Stomach smooth muscle (tissue), 2 donors: ENCODE results near the gene OR2AP1.
"Not testable (repeated sequence)": the region's sequence is repeated elsewhere in the genome, so short reads cannot be mapped to it uniquely, and the experiment has no call there.

Experiments used
- H3K27ac ChIP-seq: one replicate; pipeline ENCODE4 v1.7.0; 2013; ENCODE audit warnings: mild to moderate bottlenecking, low read length, inconsistent platforms
- H3K27me3 ChIP-seq, 2 donors: one replicate each; pipeline ENCODE4 v1.7.0; 2013; ENCODE audit warnings: low read length in 2 of 2; ENCODE audit not compliant: insufficient read depth in 2 of 2, control insufficient read depth in 1 of 2
- H3K36me3 ChIP-seq, 2 donors: one replicate each; pipeline ENCODE4 v1.7.0; 2013; ENCODE audit warnings: low read length in 2 of 2; ENCODE audit not compliant: control insufficient read depth in 2 of 2, insufficient read depth in 2 of 2
- H3K4me1 ChIP-seq: one replicate; pipeline ENCODE4 v1.7.0; 2013; ENCODE audit warnings: low read length; ENCODE audit not compliant: control insufficient read depth, insufficient read depth
- H3K4me3 ChIP-seq, 2 donors: one replicate each; pipeline ENCODE4 v1.7.0; 2013; ENCODE audit warnings: low read length in 2 of 2
- H3K9ac ChIP-seq, 2 donors: one replicate each; pipeline ENCODE4 v1.7.0; 2013; ENCODE audit warnings: low read length in 2 of 2, mild to moderate bottlenecking in 1 of 2
- H3K9me3 ChIP-seq, 2 donors: one replicate each; pipeline ENCODE4 v1.7.0; 2013; ENCODE audit warnings: low read length in 2 of 2; ENCODE audit not compliant: control insufficient read depth in 2 of 2
- donor health status: healthy.
- donor health status: Pancreatic carcinoma.

Gene OR2AP1

GRCh38 chr12:55572168-55572567 lies at the start of gene OR2AP1:
OR2AP1 (plus strand) TSS chr12:55572468; CDS start chr12:55574415, 1,947 bp downstream.
- no peak within 1 kb of the TSS for H3K9ac ChIP-seq
- no peak within 1 kb of the TSS for H3K27ac ChIP-seq
- H3K9me3 ChIP-seq = peaks cover 3 to 6% of the 10 kb centered on the region in 2 donors
- H3K4me1 ChIP-seq = no peaks in the 10 kb centered on the region
- no peak within 1 kb of the TSS for H3K4me3 ChIP-seq
- H3K27me3 ChIP-seq = no peaks in the 10 kb centered on the region
- H3K36me3 ChIP-seq = no peaks in the 10 kb centered on the region

- not testable (repeated sequence) for H3K9me3 ChIP-seq, H3K27ac ChIP-seq, H3K27me3 ChIP-seq, H3K4me1 ChIP-seq, H3K36me3 ChIP-seq, H3K9ac ChIP-seq, H3K4me3 ChIP-seq
Measured at GRCh38 chr12:55548235-55548634, 24.0 kb upstream of the OR2AP1 start.

- Histone ChIP-seq H3K9me3 (no peaks in the 10 kb centered on the region), H3K27ac (no peak overlapping the region), H3K4me1 (no peaks in the 10 kb centered on the region), H3K9ac (no peak overlapping the region), H3K4me3 (no peak overlapping the region), H3K27me3 (no peaks in the 10 kb centered on the region), H3K36me3 (no peaks in the 10 kb centered on the region)
Measured at GRCh38 chr12:55548756-55549155, 23.5 kb upstream of the OR2AP1 start.

GRCh38 chr12:55549302-55549701 lies 23.0 kb upstream of the OR2AP1 start, which contains the start of gene OR6C4:
OR6C4 (plus strand) TSS chr12:55549602; CDS start chr12:55551227, 1,625 bp downstream.
- no peak within 1 kb of the TSS for H3K4me3 ChIP-seq
- no peaks in the 10 kb centered on the region for H3K4me1 ChIP-seq
- no peaks in the 10 kb centered on the region for H3K27me3 ChIP-seq
- H3K9ac ChIP-seq = no peak within 1 kb of the TSS
- H3K27ac ChIP-seq = no peak within 1 kb of the TSS
- no peaks in the 10 kb centered on the region for H3K36me3 ChIP-seq
- H3K9me3 ChIP-seq = no peaks in the 10 kb centered on the region

- H3K9ac ChIP-seq = no peak overlapping the region
- H3K9me3 ChIP-seq = peaks cover 5 to 12% of the 10 kb centered on the region in 2 donors
- H3K4me3 ChIP-seq = no peak overlapping the region
- H3K27ac ChIP-seq = no peak overlapping the region
- no peaks in the 10 kb centered on the region for H3K4me1 ChIP-seq
- H3K27me3 ChIP-seq = no peaks in the 10 kb centered on the region
- no peaks in the 10 kb centered on the region for H3K36me3 ChIP-seq
Measured at GRCh38 chr12:55554296-55554695, 18.0 kb upstream of the OR2AP1 start.

GRCh38 chr12:55570060-55570459 lies 2.2 kb upstream of the OR2AP1 start:
- not testable (repeated sequence) for H3K36me3 ChIP-seq, H3K4me3 ChIP-seq, H3K4me1 ChIP-seq, H3K9ac ChIP-seq, H3K27me3 ChIP-seq, H3K27ac ChIP-seq, H3K9me3 ChIP-seq

- not testable (repeated sequence) for H3K27ac ChIP-seq, H3K36me3 ChIP-seq, H3K9me3 ChIP-seq, H3K4me1 ChIP-seq, H3K9ac ChIP-seq, H3K4me3 ChIP-seq, H3K27me3 ChIP-seq
Measured at GRCh38 chr12:55570689-55571088, 1.6 kb upstream of the OR2AP1 start.

- no peaks in the 10 kb centered on the region for H3K4me1 ChIP-seq
- H3K4me3 ChIP-seq = no peak overlapping the region
- no peaks in the 10 kb centered on the region for H3K27me3 ChIP-seq
- no peak overlapping the region for H3K27ac ChIP-seq
- no peaks in the 10 kb centered on the region for H3K36me3 ChIP-seq
- peaks cover 0 to 4% of the 10 kb centered on the region in 2 donors for H3K9me3 ChIP-seq
- no peak overlapping the region for H3K9ac ChIP-seq
Measured at GRCh38 chr12:55582066-55582465, 9.8 kb downstream of the OR2AP1 start.

- no peaks in the 10 kb centered on the region for H3K36me3 ChIP-seq
- H3K9me3 ChIP-seq = peaks cover 0 to 4% of the 10 kb centered on the region in 2 donors
- H3K4me1 ChIP-seq = no peaks in the 10 kb centered on the region
- H3K27ac ChIP-seq = no peak overlapping the region
- no peak overlapping the region for H3K9ac ChIP-seq
- H3K27me3 ChIP-seq = no peaks in the 10 kb centered on the region
- H3K4me3 ChIP-seq = no peak overlapping the region
Measured at GRCh38 chr12:55585817-55586216, 13.5 kb downstream of the OR2AP1 start.

GRCh38 chr12:55590152-55590551 lies 17.9 kb downstream of the OR2AP1 start:
- not testable (repeated sequence) for H3K36me3 ChIP-seq

GRCh38 chr12:55607821-55608594 lies 35.7 kb downstream of the OR2AP1 start:
- Histone ChIP-seq H3K9me3 (no peaks in the 10 kb centered on the region), H3K9ac (no peak overlapping the region), H3K4me1 (no peaks in the 10 kb centered on the region), H3K27ac (no peak overlapping the region), H3K27me3 (no peaks in the 10 kb centered on the region), H3K36me3 (no peaks in the 10 kb centered on the region), H3K4me3 (no peak overlapping the region)

More at GRCh38 chr12:55590152-55590551, 17.9 kb downstream of the OR2AP1 start:
- H3K4me3 ChIP-seq, H3K4me1 ChIP-seq, H3K27me3 ChIP-seq, H3K9ac ChIP-seq, H3K9me3 ChIP-seq, H3K27ac ChIP-seq: not testable (repeated sequence)
